OCI-LY1 (cell line): ENCODE results near the gene LMOD1.

Experiments
- EZH2 ChIP-seq: fragments of 200-600 bp; sonication (generic), shearing (Covaris generic); IDR thresholded peaks from 2 replicates; pipeline ENCODE4 v1.8.0; 2017; ENCODE audit warnings: borderline replicate concordance, mixed run types, mild to moderate bottlenecking, antibody characterized with exemption, low read length, moderate library complexity, mixed read lengths
- TF ChIP-seq, protein P1 (sequence below): fragments of 200-600 bp; sonication (generic), shearing (Covaris generic); IDR thresholded peaks from 2 replicates; pipeline ENCODE4 v1.5.1; 2017; ENCODE audit warnings: mild to moderate bottlenecking, antibody characterized with exemption, low read length, moderate library complexity, mixed read lengths

DNA sequence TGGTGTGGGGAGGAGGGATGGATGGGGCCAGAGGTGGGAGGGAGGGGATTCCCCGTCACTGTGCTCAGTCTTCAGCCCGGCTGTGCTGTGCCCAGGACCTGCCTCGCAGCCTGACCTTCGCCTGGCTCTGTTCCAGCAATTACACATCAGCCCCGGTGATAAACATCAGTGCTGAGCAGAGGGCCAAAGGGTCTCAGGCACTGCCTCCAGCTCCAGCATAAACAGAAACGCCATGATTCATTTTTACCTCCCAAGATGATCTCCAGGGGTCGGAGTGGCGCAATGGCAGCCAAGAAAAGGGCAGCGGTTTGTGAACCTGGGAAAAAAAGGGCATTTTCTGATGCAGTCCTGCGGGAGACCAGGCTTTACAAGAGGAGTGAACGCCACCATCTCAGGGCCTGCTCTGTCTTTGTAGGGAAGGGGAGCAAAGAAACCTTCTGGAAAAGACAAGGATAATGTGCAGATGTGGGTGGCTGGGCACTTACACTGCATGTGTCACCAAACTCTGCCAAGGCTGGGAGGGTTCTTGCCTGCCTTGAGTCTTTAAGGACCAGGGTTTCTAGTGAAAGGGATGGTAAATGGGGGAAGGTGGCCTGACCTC is 29.6 kb downstream of the LMOD1 start:
- TF ChIP-seq, protein P1, sequence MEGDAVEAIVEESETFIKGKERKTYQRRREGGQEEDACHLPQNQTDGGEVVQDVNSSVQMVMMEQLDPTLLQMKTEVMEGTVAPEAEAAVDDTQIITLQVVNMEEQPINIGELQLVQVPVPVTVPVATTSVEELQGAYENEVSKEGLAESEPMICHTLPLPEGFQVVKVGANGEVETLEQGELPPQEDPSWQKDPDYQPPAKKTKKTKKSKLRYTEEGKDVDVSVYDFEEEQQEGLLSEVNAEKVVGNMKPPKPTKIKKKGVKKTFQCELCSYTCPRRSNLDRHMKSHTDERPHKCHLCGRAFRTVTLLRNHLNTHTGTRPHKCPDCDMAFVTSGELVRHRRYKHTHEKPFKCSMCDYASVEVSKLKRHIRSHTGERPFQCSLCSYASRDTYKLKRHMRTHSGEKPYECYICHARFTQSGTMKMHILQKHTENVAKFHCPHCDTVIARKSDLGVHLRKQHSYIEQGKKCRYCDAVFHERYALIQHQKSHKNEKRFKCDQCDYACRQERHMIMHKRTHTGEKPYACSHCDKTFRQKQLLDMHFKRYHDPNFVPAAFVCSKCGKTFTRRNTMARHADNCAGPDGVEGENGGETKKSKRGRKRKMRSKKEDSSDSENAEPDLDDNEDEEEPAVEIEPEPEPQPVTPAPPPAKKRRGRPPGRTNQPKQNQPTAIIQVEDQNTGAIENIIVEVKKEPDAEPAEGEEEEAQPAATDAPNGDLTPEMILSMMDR = no peak
- no peak for TF ChIP-seq EZH2
